PFSK-1 (cell line): ENCODE data around the gene DUSP18.

Source experiments
- FOXP2 ChIP-seq: optimal IDR thresholded peaks from 2 replicates; pipeline ENCODE3; 2011; ENCODE audit warnings: borderline replicate concordance, control low read depth, inconsistent platforms; ENCODE audit not compliant: insufficient read depth; ENCODE audit errors: extremely low read length, extremely low read depth
- POLR2AphosphoS5 ChIP-seq: IDR thresholded peaks from 2 replicates; pipeline ENCODE4 v1.6.1; 2012; ENCODE audit warnings: low read depth, mild to moderate bottlenecking, control low read depth, low read length, moderate library complexity
- REST ChIP-seq, 2 experiments: IDR thresholded peaks; 2 replicates each; pipeline versions ENCODE4 v1.6.1 to v1.8.0; 2011 to 2012; ENCODE audit warnings: low read depth in 2 of 2, low read length in 2 of 2, control low read depth in 1 of 2, inconsistent platforms in 1 of 2, mild to moderate bottlenecking in 1 of 2, moderate library complexity in 1 of 2; ENCODE audit not compliant: insufficient read depth in 1 of 2
- TAF1 ChIP-seq: IDR thresholded peaks from 2 replicates; pipeline ENCODE4 v1.6.1; 2012; ENCODE audit warnings: low read length, control low read depth, borderline replicate concordance; ENCODE audit not compliant: insufficient read depth

- no peak for TF ChIP-seq POLR2AphosphoS5
- TF ChIP-seq FOXP2, result no peak
- no peak for TF ChIP-seq REST (IDR thresholded peaks at IDR 0.05; ENCODE audit: insufficient read depth in 1 of 2, low read depth in 2 of 2, low read length in 2 of 2)
- TF ChIP-seq TAF1, result no peak
These were observed 14.8 kb downstream of the DUSP18 start for GRCh38 chr22:30652852-30653251.
